HG03439 (cell line): Measurements from ENCODE around the gene SNAI3.

Experiments
- ATAC-seq: cut with Tn5 transposase; IDR thresholded peaks from one replicate; pipeline ENCODE4 v1.9.1; 2021; ENCODE audit warnings: mild to moderate bottlenecking, moderate library complexity; ENCODE audit not compliant: unreplicated experiment

Gene SNAI3

DNA sequence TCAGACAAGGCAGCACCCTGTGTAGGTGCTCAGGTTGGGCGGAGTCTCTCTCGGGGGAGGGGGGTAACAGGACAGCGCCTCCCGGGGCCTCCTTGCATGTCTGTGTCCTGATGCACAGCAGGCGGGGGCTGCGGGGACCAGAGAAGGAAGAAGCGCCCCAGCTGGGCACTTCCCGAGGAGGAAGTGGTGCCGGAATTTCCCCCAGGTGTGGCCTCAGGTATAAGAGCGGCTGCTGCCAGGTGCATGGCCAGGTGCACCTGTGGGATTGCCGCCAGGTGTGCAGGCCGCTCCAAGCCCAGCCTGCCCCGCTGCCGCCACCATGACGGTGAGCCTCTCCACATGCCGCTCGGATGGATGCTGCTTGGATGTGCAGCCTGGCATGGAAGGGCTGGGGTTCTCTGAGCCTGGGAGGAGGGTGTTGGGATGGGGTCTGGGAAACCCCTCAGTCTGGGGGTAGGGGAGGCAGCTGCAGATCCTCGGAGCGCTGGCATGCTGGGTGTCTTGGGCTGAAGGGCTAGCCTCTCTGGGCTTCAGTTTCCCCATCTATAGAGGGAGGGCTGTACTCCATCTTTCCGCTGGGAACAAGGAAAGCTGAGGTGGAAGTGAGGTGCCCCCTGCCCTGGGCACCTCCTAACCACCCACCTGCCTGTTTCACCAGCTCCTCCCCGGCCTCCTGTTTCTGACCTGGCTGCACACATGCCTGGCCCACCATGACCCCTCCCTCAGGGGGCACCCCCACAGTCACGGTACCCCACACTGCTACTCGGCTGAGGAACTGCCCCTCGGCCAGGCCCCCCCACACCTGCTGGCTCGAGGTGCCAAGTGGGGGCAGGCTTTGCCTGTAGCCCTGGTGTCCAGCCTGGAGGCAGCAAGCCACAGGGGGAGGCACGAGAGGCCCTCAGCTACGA, 47.7 kb downstream of the SNAI3 start, which contains the start of gene IL17C:
IL17C (plus strand) TSS at position 250 of the 908 bp plus-strand sequence; CDS start at position 320, 70 bp downstream.
- ATAC-seq, result no peak

GRCh38 chr16:88636488-88637265, 49.6 kb downstream of the SNAI3 start:
- ATAC-seq, result no peak

DNA sequence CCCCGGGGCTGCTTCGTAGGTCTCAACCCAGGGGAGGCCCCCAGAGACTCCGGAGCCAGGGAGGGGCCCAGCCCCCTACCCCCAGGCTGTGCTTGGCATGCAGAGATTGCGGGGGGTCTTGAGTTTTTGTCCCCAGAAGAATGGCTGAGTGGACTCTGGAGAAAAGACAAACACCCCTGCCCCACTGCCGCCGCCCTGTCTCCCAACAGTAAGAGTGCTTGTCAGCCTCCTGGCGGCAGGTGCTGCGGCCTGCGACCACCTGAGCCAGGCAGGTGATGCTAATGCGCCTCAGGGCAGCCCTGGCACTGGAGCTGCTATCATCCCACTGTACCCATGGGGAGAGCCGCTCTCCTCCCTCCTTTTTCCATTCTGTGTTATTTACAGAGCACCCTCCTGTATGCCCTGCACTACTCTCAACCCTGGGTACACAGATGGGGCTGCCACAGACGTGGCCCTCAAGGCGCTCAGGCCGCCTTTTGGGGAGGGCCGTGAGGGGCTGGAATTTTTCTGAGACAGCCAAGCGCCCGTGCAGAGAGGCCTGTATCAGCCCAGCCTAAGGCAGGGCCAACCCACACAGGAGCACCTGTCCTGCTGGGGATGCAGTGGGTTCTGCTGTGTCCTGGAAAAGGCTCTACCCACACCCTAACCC, 50.5 kb downstream of the SNAI3 start:
- no peak for ATAC-seq

DNA sequence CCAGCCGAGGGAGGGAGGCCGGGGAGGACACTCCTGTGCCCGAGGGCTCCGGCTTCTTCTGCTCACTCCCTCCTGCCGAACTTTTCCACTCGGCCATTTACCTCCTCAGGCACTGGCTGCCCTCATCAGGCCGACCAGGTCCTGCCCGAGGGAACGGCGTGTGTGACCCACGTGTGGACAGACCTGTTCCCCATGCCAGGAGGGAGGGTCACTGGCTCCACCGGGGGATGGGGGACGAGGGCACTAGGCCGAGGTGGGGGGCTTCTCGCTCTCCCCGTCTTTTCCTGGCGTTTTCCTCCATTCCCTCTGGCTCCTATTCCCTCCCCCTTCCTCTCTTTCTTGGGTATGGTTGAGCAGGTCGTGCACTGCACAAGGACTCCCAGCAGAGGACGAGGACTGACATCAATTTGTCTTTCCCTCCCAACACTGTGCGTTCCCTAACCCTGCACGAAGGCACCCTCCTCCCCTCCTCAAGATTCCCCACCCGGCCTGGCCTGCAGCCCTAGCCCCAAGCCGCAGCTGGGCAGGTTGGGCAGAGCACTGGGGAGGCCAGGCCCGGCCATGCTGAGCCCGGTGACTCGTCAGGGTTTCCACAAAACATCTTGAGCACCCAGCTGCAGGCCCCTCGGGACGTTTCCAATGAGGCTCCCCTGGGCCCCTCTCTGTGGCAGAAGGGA, 51.2 kb downstream of the SNAI3 start:
- no peak for ATAC-seq

GRCh38 chr16:88634141-88634993, 51.9 kb downstream of the SNAI3 start:
- peak; percentile 49 for ATAC-seq

DNA sequence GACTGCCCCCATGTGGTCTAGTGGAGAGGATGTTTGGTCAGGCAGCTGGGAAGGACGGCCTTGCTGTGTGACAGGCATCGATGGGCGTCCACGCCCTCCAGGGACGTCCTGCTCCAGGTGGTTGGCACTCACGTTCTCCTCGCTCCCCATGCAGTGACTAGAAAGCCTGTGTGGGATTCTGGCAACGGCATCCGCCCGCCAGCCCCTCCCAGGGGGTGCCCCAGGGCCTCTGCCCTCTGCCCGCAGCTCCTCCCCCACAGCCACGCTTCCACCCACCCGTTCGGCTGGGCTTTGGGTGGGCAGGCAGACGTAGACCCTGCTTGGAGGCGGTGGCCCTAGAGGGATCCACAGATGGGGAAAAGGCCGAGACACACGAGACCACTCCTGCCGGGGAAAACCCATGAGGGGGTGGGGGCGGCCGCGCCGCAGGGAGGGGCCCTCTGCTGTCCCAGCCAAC, 52.6 kb downstream of the SNAI3 start:
- peak; percentile 28 for ATAC-seq

- no peak for ATAC-seq
These were observed 53.7 kb downstream of the SNAI3 start for GRCh38 chr16:88632587-88632930.

GRCh38 chr16:88631920-88632586, 54.3 kb downstream of the SNAI3 start:
- no peak for ATAC-seq

- no peak for ATAC-seq
These were observed 54.9 kb downstream of the SNAI3 start for GRCh38 chr16:88631384-88631783.

GRCh38 chr16:88630941-88631340, 55.4 kb downstream of the SNAI3 start:
- ATAC-seq, result no peak

GRCh38 chr16:88630433-88630832, 55.9 kb downstream of the SNAI3 start:
- no peak for ATAC-seq

DNA sequence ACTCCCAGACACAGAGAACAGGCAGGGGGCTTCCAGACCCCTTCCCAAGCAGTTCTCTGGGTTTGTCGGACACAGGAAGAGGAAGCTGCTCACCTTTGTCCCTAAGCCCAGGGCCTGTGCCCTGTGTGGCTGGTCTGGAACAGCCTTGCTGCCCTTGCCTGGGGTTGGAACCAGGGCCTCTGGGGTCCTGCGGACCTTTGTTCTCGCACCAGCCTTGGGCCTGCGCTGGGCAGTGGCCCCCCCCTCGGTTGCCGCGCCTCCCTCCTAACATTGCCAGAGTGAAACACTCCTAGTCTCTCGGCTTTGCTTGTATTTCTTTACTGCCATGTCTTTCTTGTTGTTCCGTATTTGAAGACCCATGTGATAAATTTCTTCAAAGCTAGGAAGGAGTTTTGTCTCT, 56.5 kb downstream of the SNAI3 start:
- no peak for ATAC-seq

DNA sequence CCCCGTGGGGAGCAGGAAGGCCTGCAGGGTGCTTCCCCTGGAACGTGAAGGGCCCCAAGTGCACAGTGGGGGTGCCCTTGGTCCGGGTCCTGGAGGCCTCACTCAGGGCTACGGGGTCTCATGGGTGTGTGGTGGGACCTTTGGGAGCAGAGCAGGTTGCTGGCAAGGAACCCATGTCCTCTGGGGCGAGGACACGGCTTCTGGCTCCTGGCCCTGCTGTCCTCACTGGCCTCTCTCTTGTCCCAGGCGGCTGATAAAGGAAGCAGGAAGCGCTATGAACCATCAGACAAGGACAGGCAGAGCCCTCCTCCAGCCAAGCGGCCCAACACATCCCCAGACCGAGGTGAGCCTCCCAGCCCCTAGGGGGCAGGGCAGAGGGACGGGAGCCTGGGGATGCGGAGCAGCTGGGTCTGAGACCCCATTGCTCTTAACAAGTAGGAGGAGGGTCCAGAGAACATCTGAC, 57.8 kb downstream of the SNAI3 start:
- no peak for ATAC-seq
